Hepatocyte (in vitro differentiated cells): ENCODE data around the gene DMD.

Experiments
- CTCF ChIP-seq: fragments of 200-600 bp; sonication (generic); IDR thresholded peaks from 2 replicates; pipeline ENCODE4 v1.5.1; 2016; ENCODE audit warnings: antibody characterized with exemption, mild to moderate bottlenecking; ENCODE audit not compliant: poor library complexity
- EZH2 ChIP-seq: fragments of 200-600 bp; sonication (generic); IDR thresholded peaks from 2 replicates; pipeline ENCODE4 v1.6.1; 2016; ENCODE audit warnings: antibody characterized with exemption, mild to moderate bottlenecking, borderline replicate concordance
- EZH2phosphoT487 ChIP-seq: fragments of 200-600 bp; sonication (generic); IDR thresholded peaks from one replicate; pipeline ENCODE4 v1.6.1; 2018; ENCODE audit warnings: antibody characterized with exemption, mild to moderate bottlenecking, low read depth, moderate library complexity; ENCODE audit not compliant: unreplicated experiment, severe bottlenecking

GRCh38 chrX:32041181-32041580, 1170.2 kb downstream of the DMD start:
- TF ChIP-seq CTCF (no peak), EZH2phosphoT487 (no peak), EZH2 (no peak)
